ENCODE results near the gene MED13. TPM values are rescaled to one million over a fixed set of nuclear protein-coding genes. Genes with fewer than 3 reads are reported as not detected.

The MED13 gene, protein sequence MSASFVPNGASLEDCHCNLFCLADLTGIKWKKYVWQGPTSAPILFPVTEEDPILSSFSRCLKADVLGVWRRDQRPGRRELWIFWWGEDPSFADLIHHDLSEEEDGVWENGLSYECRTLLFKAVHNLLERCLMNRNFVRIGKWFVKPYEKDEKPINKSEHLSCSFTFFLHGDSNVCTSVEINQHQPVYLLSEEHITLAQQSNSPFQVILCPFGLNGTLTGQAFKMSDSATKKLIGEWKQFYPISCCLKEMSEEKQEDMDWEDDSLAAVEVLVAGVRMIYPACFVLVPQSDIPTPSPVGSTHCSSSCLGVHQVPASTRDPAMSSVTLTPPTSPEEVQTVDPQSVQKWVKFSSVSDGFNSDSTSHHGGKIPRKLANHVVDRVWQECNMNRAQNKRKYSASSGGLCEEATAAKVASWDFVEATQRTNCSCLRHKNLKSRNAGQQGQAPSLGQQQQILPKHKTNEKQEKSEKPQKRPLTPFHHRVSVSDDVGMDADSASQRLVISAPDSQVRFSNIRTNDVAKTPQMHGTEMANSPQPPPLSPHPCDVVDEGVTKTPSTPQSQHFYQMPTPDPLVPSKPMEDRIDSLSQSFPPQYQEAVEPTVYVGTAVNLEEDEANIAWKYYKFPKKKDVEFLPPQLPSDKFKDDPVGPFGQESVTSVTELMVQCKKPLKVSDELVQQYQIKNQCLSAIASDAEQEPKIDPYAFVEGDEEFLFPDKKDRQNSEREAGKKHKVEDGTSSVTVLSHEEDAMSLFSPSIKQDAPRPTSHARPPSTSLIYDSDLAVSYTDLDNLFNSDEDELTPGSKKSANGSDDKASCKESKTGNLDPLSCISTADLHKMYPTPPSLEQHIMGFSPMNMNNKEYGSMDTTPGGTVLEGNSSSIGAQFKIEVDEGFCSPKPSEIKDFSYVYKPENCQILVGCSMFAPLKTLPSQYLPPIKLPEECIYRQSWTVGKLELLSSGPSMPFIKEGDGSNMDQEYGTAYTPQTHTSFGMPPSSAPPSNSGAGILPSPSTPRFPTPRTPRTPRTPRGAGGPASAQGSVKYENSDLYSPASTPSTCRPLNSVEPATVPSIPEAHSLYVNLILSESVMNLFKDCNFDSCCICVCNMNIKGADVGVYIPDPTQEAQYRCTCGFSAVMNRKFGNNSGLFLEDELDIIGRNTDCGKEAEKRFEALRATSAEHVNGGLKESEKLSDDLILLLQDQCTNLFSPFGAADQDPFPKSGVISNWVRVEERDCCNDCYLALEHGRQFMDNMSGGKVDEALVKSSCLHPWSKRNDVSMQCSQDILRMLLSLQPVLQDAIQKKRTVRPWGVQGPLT (N-terminal part only)
- polyA plus RNA-seq (2012; ENCODE audit: missing spikeins) = 20.4 TPM

GRCh38 chr17:62064791-62065563, at the start of gene MED13:
Gene MED13 (minus strand): TSS chr17:62065278. CDS start chr17:62065205, 73 bp downstream.
- no peak for TF ChIP-seq POLR2AphosphoS5 (IDR thresholded peaks at IDR 0.05; ENCODE audit: low read depth, low read length)
- TF ChIP-seq POLR2A (IDR thresholded peaks at IDR 0.05; ENCODE audit: low read depth, low read length) = no peak
- no peak; the same call in 1 of the 2 replicates for TF ChIP-seq TAF1 (IDR thresholded peaks at IDR 0.05; ENCODE audit: borderline replicate concordance, low read depth, low read length)
- no peak for DNase-seq (ENCODE audit: insufficient read length)
- FAIRE-seq = peak; percentile 46

GRCh38 chr17:62112229-62112628, 47.2 kb upstream of the MED13 start:
- TF ChIP-seq POLR2A (IDR thresholded peaks at IDR 0.05; ENCODE audit: low read depth, low read length) = no peak
- no peak for TF ChIP-seq TAF1 (IDR thresholded peaks at IDR 0.05; ENCODE audit: borderline replicate concordance, low read depth, low read length)
- no peak for TF ChIP-seq POLR2AphosphoS5 (IDR thresholded peaks at IDR 0.05; ENCODE audit: low read depth, low read length)
- DNase-seq (ENCODE audit: insufficient read length) = no peak
- no peak for FAIRE-seq

DNA sequence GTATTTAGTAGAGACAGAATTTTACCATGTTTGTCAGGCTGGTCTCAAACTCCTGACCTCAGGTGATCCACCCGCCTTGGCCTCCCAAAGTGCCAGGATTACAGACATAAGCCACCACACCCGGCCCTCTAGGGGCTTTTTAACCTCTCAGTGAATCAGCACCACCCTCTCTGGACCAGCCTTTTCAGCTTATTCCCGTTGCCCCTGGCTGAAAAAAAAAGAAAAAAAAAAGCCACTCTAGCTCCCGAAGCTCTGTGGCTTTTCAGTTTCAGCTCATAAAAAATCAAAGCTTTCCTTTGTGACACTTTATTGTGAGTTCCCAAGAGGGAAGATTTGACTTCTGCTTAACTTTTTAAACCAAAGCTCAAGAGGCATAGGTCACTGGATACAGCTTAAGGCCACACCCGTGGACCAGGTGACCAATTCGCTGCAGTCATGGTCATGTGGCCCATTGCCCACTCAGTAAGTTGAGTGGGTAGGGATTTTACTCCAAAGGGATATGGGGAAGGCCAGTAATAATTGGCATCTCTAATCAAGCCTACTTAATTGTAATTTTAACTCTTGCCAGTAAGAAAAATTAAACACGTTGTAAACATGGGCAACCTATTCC, 46.6 kb upstream of the MED13 start:
- TF ChIP-seq POLR2AphosphoS5 (IDR thresholded peaks at IDR 0.05; ENCODE audit: low read depth, low read length) = no peak
- TF ChIP-seq TAF1 (IDR thresholded peaks at IDR 0.05; ENCODE audit: borderline replicate concordance, low read depth, low read length) = no peak
- TF ChIP-seq POLR2A (IDR thresholded peaks at IDR 0.05; ENCODE audit: low read depth, low read length) = no peak
- no peak for DNase-seq (ENCODE audit: insufficient read length)

DNA sequence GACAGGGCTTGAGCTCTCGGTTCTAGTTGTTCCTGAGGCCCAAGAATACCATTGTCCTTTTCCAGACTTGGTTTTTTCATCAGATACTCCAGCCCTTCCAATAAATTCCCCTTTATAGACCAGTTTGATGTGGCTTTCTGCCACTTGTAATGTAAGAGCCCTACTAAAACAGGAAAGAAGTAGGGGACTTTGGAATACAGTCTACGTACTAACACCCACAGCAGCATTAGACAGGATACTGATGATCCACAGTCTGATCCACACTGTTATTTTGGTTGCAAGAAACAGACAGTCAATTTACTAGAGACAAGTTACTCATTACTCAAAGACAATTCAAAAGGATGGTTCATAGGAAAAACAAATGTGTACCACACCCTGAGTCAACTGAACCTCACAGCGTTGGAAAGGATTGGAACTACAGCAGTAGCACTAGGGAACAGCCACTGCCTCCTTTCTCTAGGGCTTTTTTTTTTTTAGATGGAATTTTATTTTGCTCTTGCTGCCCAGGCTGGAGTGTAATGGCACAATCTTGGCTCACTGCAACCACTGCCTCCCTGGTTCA, 45.9 kb upstream of the MED13 start:
- DNase-seq (ENCODE audit: insufficient read length) (no peak), FAIRE-seq (no peak)
- TF ChIP-seq POLR2AphosphoS5 (IDR thresholded peaks at IDR 0.05; ENCODE audit: low read depth, low read length) (no peak), POLR2A (IDR thresholded peaks at IDR 0.05; ENCODE audit: low read depth, low read length) (no peak), TAF1 (IDR thresholded peaks at IDR 0.05; ENCODE audit: borderline replicate concordance, low read depth, low read length) (no peak)

More for the DNA sequence above, 46.6 kb upstream of the MED13 start:
- no peak for FAIRE-seq

DNA sequence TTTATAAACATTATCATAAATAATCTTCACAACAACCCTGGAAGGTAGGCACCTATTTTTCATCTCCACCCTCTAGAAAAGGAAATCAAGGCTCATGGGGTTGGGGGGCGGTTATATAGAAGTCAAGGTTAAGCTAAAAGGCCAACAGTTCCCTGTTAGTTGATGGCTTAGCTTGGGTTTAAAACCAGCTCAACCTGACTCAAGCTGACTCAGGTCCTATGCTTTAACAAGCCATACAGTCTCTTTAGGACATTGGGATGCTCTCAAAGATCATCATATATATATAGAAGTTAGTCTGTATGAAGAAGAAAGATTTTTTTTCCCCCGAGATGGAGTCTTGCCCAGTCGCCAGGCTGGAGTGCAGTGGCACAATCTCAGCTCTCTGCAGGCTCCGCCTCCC, 44.8 kb upstream of the MED13 start:
- TF ChIP-seq POLR2AphosphoS5 (IDR thresholded peaks at IDR 0.05; ENCODE audit: low read depth, low read length) (no peak), TAF1 (IDR thresholded peaks at IDR 0.05; ENCODE audit: borderline replicate concordance, low read depth, low read length) (no peak), POLR2A (IDR thresholded peaks at IDR 0.05; ENCODE audit: low read depth, low read length) (no peak)
- no peak for DNase-seq (ENCODE audit: insufficient read length)
- no peak for FAIRE-seq

- FAIRE-seq = peak; percentile 87
- TF ChIP-seq TAF1 (IDR thresholded peaks at IDR 0.05; ENCODE audit: borderline replicate concordance, low read depth, low read length) = 0 out of 2 replicates have a peak, but pooled peaks have one; percentile 13
- TF ChIP-seq POLR2A (IDR thresholded peaks at IDR 0.05; ENCODE audit: low read depth, low read length) = no peak
- DNase-seq (ENCODE audit: insufficient read length) = peak; percentile 53
Measured at GRCh38 chr17:62109378-62109902, 44.4 kb upstream of the MED13 start.

DNA sequence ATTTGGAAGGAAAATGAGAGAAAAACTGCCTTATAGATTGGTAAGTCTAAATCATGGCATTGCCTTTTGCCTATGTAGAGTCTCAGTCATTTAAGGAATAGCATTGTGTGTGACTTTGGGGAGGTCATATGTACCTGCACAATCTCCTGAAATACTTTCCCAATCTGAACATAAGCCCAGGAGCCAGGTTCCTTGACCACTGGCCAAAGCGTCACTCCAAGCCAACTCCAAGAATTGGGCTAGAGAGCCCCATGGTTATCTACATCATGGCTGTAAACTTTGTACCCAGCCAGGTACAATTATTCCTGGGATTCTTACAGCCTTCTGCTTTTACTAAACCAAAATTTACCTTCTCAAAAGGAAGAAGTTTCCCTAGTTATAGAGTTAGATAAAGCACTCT, 40.8 kb upstream of the MED13 start:
- FAIRE-seq (no peak), DNase-seq (ENCODE audit: insufficient read length) (no peak)
- TF ChIP-seq TAF1 (IDR thresholded peaks at IDR 0.05; ENCODE audit: borderline replicate concordance, low read depth, low read length) (no peak), POLR2A (IDR thresholded peaks at IDR 0.05; ENCODE audit: low read depth, low read length) (no peak), POLR2AphosphoS5 (IDR thresholded peaks at IDR 0.05; ENCODE audit: low read depth, low read length) (no peak)

GRCh38 chr17:62105357-62105756, 40.3 kb upstream of the MED13 start:
- DNase-seq (ENCODE audit: insufficient read length) = no peak
- TF ChIP-seq POLR2A (IDR thresholded peaks at IDR 0.05; ENCODE audit: low read depth, low read length) = no peak
- TF ChIP-seq TAF1 (IDR thresholded peaks at IDR 0.05; ENCODE audit: borderline replicate concordance, low read depth, low read length) = no peak
- no peak for TF ChIP-seq POLR2AphosphoS5 (IDR thresholded peaks at IDR 0.05; ENCODE audit: low read depth, low read length)
- FAIRE-seq = no peak

GRCh38 chr17:62101515-62101914, 36.4 kb upstream of the MED13 start:
- TF ChIP-seq TAF1 (IDR thresholded peaks at IDR 0.05; ENCODE audit: borderline replicate concordance, low read depth, low read length) (no peak), POLR2AphosphoS5 (IDR thresholded peaks at IDR 0.05; ENCODE audit: low read depth, low read length) (no peak), POLR2A (IDR thresholded peaks at IDR 0.05; ENCODE audit: low read depth, low read length) (no peak)
- DNase-seq (ENCODE audit: insufficient read length) (no peak), FAIRE-seq (no peak)

Measured in GM12892 (cell line).